Adipose tissue (tissue), 3 donors: ENCODE measurements around the gene TLCD3A. TPM values are rescaled to one million over a fixed set of nuclear protein-coding genes. Genes with fewer than 3 reads are reported as not detected.
"Not testable (repeated sequence)": the region's sequence is repeated elsewhere in the genome, so short reads cannot be mapped to it uniquely, and the experiment has no call there.

Experiments used
- H3K27ac ChIP-seq: one replicate; pipeline ENCODE4 v1.5.1; 2013; ENCODE audit warnings: low read depth, low read length
- WGBS, 3 donors: extraction: QIAGEN DNeasy Blood & Tissue Kit; methylation state at CpG; one replicate each; pipeline ENCODE4 v1.1.7; 2013; 5-methylcytosine and 5-hydroxymethylcytosine counted together
- polyA plus RNA-seq, 3 donors: library from polyadenylated mRNA; stranded (reverse); fragments of 200-250 nt; gene quantifications; one replicate each; pipeline ENCODE4 v1.2.3, GENCODE V29; 2013
- donor health status: healthy with polysubstance abuse.
- donor health status: Bipolar disorder and iron deficiency.
- donor health status: healthy.

Gene TLCD3A
- 10 to 100 TPM in 1 of 3 donors, 1 to 10 TPM in 2; 3.4 to 10.0 (median 3.8) TPM for polyA plus RNA-seq

DNA sequence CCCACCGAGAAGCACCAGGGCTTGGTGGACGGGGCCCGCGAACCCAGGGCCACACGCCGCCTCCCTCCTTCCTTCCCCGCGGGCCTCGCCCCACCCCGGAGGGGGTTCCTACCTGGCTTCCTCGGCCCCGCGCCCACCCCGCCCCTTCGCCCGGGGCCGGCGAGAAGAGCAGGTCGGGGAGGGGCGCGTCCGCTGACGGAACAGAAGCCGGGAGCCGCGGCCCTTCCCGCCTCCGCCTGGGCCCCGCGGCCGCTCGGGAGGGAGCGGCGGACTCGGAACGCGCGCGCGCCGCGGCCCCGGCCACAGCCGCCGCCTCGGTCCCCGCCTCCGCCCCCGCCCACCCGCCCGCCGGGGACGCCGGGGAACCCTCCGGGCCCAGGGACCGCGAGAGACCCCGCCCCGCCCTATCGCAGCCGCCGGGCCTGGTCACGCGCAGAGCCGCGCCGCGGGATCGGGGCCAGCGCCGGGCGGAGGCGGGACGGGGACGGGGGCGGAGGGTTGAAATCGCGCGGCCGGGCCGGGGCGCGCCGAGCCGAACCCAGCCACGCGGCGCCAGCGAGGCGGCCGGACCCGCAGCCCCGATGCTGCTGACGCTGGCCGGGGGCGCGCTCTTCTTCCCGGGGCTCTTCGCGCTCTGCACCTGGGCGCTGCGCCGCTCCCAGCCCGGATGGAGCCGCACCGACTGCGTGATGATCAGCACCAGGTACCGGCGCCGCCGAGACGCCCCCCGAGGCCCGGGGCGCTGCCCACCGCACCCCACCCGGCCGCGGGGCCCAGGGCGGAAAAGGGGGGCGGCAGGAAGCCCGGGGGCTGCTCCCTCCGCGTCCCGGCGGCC is at the start of gene TLCD3A:
Gene TLCD3A (plus strand): TSS at position 530 of the 835 bp plus-strand sequence. CDS start 52 bp downstream, at position 582.
- no peak within 1 kb of the TSS for H3K27ac ChIP-seq
- 0 to 1% (median 1%) methylated on average over 49 to 125 of the region's 126 CpGs for WGBS, 3 donors

DNA sequence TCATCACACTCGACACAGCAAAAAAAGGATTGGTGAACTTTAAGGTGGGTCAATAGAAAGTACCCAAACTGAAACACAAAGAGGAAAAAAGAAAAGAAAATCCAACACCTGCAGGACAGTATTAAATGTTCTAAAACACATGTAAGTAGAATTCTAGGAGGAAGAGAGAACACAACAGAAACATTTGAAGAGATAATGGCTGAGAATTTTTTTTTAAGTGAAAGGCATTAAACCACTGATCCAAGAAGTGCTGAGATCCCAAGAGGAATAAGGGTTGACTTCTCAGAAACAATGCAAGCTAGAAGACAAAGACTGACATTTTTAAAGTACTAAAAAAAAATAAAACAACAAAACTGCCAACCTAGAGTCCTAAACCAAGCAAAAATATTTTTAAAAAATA is 49.4 kb upstream of the TLCD3A start:
- WGBS, 3 donors: 89 to 100% (median 96%) methylated on average over 1 of the region's 1 CpG
- H3K27ac ChIP-seq: no peak overlapping the region

DNA sequence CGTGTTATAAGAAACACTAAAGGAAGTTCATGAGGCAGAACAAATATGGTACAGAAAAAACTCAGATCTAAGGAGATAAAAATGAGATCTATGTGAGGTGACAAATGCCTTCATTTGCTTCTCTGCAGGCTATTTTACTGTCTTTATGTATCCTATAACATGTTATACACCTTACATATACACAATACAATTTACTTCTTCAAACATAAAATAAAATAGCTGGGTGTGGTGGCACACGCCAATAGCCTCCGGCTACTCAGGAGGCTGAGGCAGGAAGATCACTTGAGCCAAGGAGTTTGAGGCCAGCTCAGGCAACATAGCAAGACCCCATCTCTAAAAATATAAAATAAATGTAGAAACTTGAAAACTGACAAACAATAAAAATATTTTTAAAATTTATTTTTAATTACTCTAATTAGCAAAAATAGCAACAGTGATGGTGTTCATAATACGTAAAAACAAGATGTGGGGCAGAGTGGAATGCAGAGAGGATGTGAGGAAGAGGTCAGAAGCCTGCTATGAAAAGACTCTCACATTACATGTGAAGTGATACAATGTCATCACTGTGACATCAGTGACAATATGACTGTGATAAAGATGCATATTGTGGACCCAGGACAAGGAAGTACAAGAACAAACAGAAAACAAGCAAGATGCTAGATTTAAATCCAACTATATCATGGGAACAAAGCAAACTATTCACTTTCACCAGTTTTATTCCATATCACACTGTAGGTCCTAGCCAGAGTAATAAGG is 48.7 kb upstream of the TLCD3A start:
- H3K27ac ChIP-seq: no peak overlapping the region
- 82 to 87% (median 85%) methylated on average over 4 of the region's 4 CpGs for WGBS, 3 donors

DNA sequence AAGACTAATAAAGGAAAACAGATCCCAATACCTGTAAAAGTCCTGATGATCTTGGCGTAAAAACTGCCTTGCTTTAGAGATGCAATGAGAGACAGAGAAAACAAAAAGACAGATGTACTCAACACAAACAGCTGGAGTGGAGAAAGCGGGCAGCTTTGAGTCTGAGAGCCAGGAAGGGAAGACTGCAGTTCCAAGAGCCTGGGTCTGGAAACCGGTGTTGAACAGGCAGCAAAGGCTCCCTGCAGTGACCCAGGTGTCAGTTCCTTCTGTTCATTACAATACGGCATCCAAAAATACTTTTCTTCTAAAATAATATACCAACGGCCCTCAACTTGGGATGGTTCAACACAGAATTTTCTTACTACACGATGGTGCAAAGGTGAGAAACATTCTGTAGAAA is 47.4 kb upstream of the TLCD3A start:
- 93 to 98% (median 96%) methylated on average over 6 of the region's 6 CpGs for WGBS, 3 donors

DNA sequence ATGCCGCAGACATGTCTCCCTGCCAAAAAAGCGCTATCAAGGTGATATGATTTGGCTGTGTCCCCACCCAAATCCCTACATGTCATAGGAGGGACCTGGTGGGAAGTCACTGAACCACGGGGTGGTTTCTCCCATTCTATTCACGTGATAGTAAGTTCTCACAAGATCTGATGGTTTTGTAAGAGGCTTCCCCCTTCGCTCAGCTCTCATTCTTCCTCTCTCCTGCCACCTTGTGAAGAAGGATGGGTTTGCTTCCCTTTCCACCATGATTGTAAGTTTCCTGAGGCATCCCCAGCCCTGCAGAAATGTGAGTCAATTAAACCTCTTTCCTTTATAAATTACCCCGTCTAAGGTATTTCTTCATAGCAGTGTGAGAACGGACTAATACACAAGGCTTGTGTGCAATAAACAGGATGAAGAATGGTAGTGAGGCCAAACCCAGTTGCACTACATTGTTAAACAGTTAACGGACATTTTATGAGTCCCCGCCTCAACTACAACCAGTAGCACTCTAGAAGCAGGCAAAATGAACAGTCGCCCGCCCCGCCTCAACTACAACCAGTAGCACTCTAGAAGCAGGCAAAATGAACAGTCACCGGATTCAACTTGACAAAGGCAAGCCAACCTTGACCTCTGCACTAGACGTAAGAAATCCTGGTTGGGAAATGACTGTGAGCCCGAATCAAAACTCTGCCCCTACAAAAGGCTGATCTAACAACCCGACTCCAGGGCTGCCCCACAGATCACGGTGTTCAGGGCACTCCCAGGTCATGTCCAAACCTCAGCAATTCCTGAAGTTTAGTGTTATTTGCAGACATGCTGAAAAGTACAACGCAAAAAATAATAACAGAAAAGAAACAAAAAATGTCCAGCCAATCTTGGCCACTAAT is 44.1 kb upstream of the TLCD3A start:
- 74 to 80% (median 76%) methylated on average over 18 of the region's 18 CpGs for WGBS, 3 donors

More for the DNA sequence above, 47.4 kb upstream of the TLCD3A start:
- H3K27ac ChIP-seq: no peak overlapping the region

DNA sequence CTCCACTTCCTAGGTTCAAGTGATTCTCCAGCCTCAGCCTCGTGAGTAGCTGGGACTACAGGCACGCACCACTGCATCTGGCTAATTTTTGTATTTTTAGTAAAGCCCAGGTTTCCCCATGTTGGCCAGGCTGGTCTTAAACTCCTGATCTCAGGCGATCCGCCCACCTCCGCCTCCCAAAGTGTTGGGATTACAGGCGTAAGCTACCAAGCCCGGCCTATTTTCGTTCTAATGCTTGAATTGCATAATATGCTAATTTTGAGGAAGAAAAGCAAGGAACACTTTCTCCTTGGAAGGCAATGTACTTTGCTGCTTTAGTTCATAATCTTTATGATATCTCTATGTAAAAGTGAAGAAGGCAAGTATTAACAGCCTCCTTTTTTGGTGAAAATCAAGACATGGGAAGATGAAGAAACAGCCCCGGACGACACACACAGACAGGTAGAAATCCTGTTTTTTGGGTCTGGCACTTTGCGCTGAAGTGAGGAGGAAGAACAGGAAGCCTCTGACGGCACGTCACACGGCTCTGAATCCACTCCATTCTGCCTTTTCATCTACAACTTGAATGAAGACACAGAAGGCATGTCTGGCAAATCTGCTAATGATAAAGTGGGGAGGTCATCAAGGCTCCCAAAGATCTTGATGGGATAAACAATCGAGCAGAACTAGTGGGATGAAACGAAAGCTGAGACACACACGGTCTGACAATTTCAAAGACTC is 42.7 kb upstream of the TLCD3A start:
- no peak overlapping the region for H3K27ac ChIP-seq
- 55 to 87% (median 64%) methylated on average over 17 of the region's 17 CpGs for WGBS, 3 donors

More for the DNA sequence above, 44.1 kb upstream of the TLCD3A start:
- no peak overlapping the region for H3K27ac ChIP-seq

DNA sequence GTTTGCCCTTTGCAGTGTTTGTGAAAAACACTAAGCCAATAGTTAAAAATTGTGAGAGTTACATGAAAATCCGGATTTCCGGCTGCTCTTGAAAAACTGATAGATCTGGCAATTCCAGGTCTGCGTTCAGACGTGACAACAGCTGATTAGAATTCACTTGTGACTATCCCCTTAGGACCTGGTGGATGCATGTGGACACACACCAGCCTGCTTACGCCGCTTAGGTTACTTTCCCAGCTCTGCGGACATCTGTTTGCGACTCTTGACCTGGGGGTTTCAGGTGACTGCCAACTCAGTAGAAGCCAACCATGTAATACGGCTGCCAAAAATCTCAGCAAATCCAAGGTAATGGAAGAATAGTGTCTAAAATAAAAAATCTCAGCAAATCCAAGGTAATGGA is 42.0 kb upstream of the TLCD3A start:
- no peak overlapping the region for H3K27ac ChIP-seq
- WGBS, 3 donors: 75 to 91% (median 82%) methylated on average over 9 of the region's 9 CpGs

DNA sequence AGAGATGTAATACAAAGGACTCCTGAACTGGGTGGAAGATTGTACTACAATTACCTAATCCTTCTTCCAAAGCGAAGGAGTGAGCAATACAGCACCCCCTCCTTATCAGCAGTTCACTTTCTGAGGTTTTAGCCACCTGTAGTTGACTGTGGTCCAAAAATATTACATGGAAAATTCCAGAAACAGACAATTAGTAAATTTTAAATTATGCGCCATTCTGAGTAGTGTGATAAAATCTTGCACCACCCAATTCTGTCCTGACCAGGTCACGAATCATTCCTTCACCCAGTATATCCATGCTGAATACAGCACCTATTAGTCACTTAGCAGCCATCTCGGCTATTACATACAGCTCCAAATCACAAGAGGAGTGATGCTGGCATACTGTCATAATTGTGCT is 41.0 kb upstream of the TLCD3A start:
- 87 to 90% (median 88%) methylated on average over 4 of the region's 4 CpGs for WGBS, 3 donors
- H3K27ac ChIP-seq: no peak overlapping the region

DNA sequence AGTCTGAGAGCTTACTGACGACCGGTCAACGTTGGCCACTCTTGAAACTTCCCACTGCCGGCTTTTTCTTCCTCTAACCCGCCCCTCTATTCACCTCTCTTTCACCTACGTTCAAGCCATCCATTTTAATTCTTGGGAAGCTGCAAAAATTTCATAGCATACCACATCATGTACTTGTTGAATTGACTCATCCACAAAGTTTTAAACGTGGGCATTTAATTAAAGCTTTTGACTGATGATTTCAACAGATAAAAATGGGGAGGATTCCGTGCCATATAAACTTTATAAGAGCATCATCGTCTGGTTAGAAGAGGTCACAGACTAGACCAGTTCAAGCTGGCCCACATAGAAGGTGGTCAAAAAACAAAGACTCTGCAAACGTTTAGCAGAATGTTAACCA is 40.3 kb upstream of the TLCD3A start:
- 85 to 88% (median 86%) methylated on average over 10 of the region's 10 CpGs for WGBS, 3 donors
- H3K27ac ChIP-seq: no peak overlapping the region

DNA sequence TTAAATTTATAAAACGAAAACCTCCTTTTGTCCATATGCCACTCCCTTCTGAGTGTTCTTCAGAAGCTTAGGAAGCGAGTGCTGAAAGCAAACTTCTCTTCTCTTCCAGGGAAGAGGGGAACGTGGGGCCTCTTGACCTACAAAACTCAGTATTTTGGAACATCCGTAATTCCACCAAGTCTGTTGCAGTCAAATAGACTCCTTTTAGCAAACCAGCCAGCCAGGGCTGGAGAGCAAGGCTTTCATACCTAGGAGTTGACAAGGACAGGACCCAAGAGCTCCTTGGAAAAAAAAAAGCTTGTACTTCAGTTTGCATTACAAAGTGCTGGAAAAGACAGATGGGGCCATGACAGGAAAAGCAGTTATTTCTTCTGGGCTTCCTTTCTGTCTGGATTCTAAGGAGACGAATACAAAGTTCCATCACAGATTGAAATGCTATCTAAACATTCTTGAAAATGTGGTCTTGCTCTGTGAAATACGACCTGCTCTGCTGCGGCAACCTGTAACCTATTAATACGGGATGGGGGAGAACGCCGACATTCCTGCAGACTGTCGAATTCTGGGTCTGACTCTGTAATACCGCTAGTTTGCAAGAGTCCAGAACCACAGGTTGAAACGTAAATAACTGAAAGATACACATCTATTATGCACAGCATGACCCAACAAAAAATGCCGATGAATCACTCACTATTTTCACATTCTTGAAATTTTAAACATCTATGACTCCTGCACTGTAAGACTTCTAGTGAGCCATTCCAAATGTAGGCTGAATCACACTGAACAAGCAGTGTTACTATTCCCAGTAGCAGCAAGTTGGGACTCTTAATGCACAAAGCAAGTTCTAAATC is 38.4 kb upstream of the TLCD3A start:
- H3K27ac ChIP-seq: no peak overlapping the region

DNA sequence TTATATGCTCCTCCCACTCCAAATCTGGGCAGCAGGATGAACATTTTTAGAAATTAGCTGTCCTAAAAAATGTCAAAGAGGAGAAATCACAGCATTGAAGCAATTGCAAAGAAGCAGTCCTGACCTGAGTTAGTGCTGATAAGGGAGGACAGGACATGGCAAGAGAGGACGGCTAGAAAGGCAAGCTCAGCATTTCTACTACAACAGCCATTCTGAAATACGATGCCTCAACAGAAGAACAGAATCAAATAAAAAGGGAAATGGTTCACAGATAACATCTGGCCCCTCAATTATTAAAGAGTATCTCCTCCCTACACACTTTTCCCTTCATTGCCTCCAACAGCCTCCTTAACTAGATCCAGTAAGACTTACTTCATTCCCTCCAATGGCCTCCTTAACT is 36.0 kb upstream of the TLCD3A start:
- 51 to 83% (median 65%) methylated on average over 2 of the region's 2 CpGs for WGBS, 3 donors
- no peak overlapping the region for H3K27ac ChIP-seq

More for the DNA sequence above, 38.4 kb upstream of the TLCD3A start:
- WGBS, 3 donors: 83 to 85% (median 84%) methylated on average over 14 of the region's 14 CpGs

DNA sequence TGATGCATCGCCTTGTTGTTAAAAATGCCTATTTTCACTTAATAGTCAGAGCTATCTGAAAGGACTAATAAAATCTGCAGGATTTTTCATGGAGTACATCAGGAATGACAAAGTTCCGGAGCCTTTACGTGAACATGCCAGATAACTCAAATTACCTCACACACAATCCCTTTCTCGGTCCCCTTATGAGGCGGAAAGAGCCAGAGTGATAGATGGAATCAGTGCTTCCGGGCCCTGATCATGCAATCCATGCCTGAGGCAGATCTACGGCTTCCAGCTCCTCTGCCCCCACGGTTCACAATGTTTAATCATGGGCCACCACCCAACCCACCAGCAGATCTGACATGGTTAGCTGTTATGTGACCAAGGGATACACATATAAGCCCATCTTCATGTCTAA is 34.7 kb upstream of the TLCD3A start:
- 89 to 96% (median 95%) methylated on average over 8 of the region's 8 CpGs for WGBS, 3 donors

DNA sequence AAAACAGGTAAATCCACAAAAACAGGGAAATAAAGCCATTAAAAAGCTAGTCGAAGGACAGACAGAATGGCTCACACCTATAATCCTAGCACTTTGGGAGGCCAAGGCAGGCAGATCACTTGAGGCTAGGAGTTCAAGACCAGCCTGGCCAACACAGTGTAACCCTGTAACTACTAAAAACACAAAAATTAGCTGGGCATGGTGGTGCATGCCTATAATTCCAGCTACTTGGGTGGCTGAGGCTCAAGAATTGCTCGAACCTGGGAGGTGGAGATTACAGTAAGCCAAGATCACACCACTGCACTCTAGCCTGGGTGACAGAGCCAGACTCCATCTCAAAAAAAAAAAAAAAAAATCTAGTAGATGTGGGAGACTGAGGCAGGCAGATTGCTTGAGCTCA is 34.3 kb upstream of the TLCD3A start:
- 94 to 96% (median 94%) methylated on average over 2 of the region's 2 CpGs for WGBS, 3 donors
- not testable (repeated sequence) for H3K27ac ChIP-seq

More for the DNA sequence above, 34.7 kb upstream of the TLCD3A start:
- no peak overlapping the region for H3K27ac ChIP-seq

DNA sequence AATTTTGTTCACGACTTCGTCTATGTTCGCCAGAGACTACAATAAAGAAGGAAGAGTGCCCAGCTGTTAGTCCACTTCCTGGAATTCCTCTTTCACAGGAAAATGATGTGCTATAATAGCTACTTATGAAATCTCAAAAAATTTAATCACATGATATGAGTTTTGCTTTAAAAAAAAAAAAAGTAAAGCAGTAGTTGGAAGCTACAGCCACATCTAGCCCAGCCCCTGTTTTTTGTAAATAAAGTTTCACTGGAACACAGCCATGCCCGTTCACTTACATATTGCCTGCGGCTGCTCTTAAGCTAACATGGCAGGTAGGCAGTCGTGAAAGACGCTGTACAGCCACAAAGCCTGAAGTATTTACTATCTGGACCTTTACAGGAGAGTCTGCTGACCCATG is 33.1 kb upstream of the TLCD3A start:
- H3K27ac ChIP-seq: no peak overlapping the region
- 54 to 69% (median 58%) methylated on average over 7 of the region's 7 CpGs for WGBS, 3 donors

DNA sequence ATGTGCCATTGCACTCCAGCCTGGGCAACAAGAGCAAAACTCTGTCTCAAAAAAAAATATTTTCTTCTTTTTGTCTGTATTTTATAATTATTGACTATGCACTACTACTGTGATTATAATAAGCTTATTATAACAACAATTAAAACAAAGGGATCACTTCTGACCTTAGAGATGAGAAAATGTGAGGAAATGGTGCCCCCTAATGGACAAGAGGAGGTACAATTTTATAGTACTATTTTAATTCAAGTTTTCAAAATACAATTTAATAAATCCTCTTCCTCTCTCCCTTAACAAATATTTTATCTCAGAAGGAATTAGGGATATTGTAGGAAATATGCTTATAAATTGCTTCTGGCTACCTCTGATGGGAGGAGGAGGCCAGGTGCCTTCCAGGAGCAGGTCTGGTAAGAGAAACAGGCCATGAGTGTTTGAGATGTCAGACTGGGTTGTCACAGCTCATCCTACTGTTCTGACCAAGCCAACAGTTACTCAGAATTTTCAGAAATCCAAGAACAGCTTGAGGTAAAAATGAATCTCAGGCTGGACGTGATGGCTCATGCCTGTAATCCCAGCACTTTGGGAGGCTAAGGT is 31.8 kb upstream of the TLCD3A start:
- no peak overlapping the region for H3K27ac ChIP-seq
- WGBS, 3 donors: 61 to 68% (median 65%) methylated on average over 1 of the region's 1 CpG

DNA sequence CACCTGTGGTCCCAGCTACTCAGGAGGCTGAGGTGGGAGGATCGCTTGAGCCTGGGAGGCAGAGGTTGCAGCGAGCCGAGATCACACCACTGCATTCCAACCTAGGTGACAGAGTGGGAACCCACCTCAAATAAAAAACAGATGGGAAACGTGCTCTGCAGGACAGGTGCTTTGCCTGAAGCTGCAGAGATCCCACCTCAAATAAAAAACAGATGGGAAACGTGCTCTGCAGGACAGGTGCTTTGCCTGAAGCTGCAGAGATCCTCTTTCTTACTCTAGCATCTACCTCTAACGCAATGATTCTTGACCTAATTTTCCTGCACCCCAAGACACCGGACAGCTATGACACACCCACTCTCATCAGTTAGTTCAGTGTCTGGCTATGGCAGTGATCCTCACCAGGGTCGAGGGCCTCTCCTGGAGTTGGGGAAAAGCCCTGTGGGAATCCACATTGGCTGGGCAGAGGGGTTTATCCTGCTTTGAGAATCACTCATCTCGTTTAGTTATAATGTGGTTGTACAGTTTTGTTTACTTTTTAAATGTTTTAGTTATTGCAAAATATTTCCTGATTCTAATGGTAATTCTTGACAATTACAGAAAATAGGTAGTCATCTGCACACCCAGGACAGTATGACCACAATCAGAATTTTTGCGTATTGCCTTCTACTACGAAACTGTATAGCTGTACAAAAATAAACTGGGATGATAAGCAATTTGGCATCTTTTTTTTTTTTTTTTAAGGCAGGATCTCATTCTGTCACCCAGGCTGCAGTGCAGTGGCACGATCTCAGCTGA is 29.1 kb upstream of the TLCD3A start:
- H3K27ac ChIP-seq: no peak overlapping the region
- WGBS, 3 donors: 75 to 83% (median 80%) methylated on average over 12 of the region's 12 CpGs
